GM23338 (cell line): ENCODE data around the gene PLA2R1. TPM values are rescaled to one million over a fixed set of nuclear protein-coding genes. Genes with fewer than 3 reads are reported as not detected.

Experiments
- ATAC-seq: fragments of 200-7000 bp; cut with Tn5 transposase; 3 replicates; pipeline ENCODE4 v1.9.1; 2020
- DNase-seq: peaks from one replicate; pipeline ENCODE4 v3.0.0-alpha.2; 2015; ENCODE audit warnings: low spot score
- H2AFZ ChIP-seq: fragments of 200-600 bp; sonication (generic); 2 replicates; pipeline ENCODE4 v1.8.0; 2016; ENCODE audit warnings: antibody characterized with exemption, mild to moderate bottlenecking, moderate library complexity
- H3F3A ChIP-seq: fragments of 200-600 bp; sonication (generic); replicated peaks from 2 replicates; pipeline ENCODE4 v1.8.0; 2017; ENCODE audit warnings: antibody characterized with exemption, mixed run types, low read depth
- H3K27ac ChIP-seq: fragments of 200-600 bp; sonication (generic); 2 replicates; pipeline ENCODE4 v1.6.1; 2016; ENCODE audit warnings: low read depth
- H3K27me3 ChIP-seq: fragments of 200-600 bp; sonication (generic); 2 replicates; pipeline ENCODE4 v1.8.0; 2016; ENCODE audit warnings: mild to moderate bottlenecking, mixed run types, moderate library complexity; ENCODE audit not compliant: insufficient read depth
- H3K36me3 ChIP-seq: fragments of 200-600 bp; sonication (generic); 2 replicates; pipeline ENCODE4 v1.8.0; 2016; ENCODE audit warnings: mild to moderate bottlenecking; ENCODE audit not compliant: insufficient read depth
- H3K4me1 ChIP-seq: fragments of 200-600 bp; sonication (generic); 2 replicates; pipeline ENCODE4 v1.8.0; 2016; ENCODE audit warnings: mild to moderate bottlenecking, moderate library complexity; ENCODE audit not compliant: insufficient read depth
- H3K4me2 ChIP-seq: fragments of 200-600 bp; sonication (generic); 2 replicates; pipeline ENCODE4 v1.7.1; 2017; ENCODE audit warnings: mixed run types
- H3K4me3 ChIP-seq: fragments of 200-600 bp; sonication (generic); 2 replicates; pipeline ENCODE4 v1.6.1; 2016; ENCODE audit warnings: mixed run types
- H3K79me2 ChIP-seq: fragments of 200-600 bp; sonication (generic); replicated peaks from 2 replicates; pipeline ENCODE4 v1.8.0; 2017; ENCODE audit warnings: mild to moderate bottlenecking; ENCODE audit not compliant: insufficient read depth
- H3K9me2 ChIP-seq: fragments of 200-600 bp; sonication (generic); 2 replicates; pipeline ENCODE4 v1.8.0; 2017; ENCODE audit not compliant: insufficient read depth
- H4K20me1 ChIP-seq: fragments of 200-600 bp; sonication (generic); replicated peaks from 2 replicates; pipeline ENCODE4 v1.8.0; 2017; ENCODE audit warnings: mild to moderate bottlenecking; ENCODE audit not compliant: insufficient read depth
- H3K27ac Mint-ChIP-seq: 2 replicates; pipeline ENCODE4 v1.8.0; 2020; ENCODE audit warnings: inconsistent platforms, mild to moderate bottlenecking, moderate library complexity, mixed read lengths
- H3K27me3 Mint-ChIP-seq: 3 replicates; pipeline ENCODE4 v1.8.0; 2022; ENCODE audit warnings: low read depth, mild to moderate bottlenecking, moderate library complexity, mixed read lengths, inconsistent platforms; ENCODE audit not compliant: insufficient read depth, poor library complexity
- H3K36me3 Mint-ChIP-seq: 3 replicates; pipeline ENCODE4 v1.8.0; 2021; ENCODE audit warnings: low read depth, mild to moderate bottlenecking, inconsistent platforms, moderate library complexity, mixed read lengths
- H3K4me1 Mint-ChIP-seq: 3 replicates; pipeline ENCODE4 v1.8.0; 2020; ENCODE audit warnings: mild to moderate bottlenecking, inconsistent platforms, mixed read lengths
- H3K4me3 Mint-ChIP-seq: 3 replicates; pipeline ENCODE4 v1.8.0; 2021; ENCODE audit warnings: moderate library complexity, mild to moderate bottlenecking, inconsistent platforms, mixed read lengths
- H3K9me3 Mint-ChIP-seq: 3 replicates; pipeline ENCODE4 v1.8.0; 2020; ENCODE audit warnings: moderate library complexity, mild to moderate bottlenecking, inconsistent platforms, mixed read lengths
- CREB1 ChIP-seq: fragments of 250-450 bp; sonication (Bioruptor Pico); IDR thresholded peaks from 2 replicates; pipeline ENCODE4 v1.5.0; 2020; ENCODE audit warnings: low read depth, mild to moderate bottlenecking, moderate library complexity
- EZH2phosphoT487 ChIP-seq: fragments of 200-600 bp; sonication (generic); IDR thresholded peaks from one replicate; pipeline ENCODE4 v1.8.1; 2018; ENCODE audit warnings: antibody characterized with exemption; ENCODE audit not compliant: unreplicated experiment
- NANOG ChIP-seq: IDR thresholded peaks from 2 replicates; pipeline ENCODE4 v1.6.1; 2016; ENCODE audit warnings: antibody characterized with exemption, borderline replicate concordance
- ZNF331 ChIP-seq: fragments of 250-450 bp; sonication (Bioruptor Pico); IDR thresholded peaks from 2 replicates; pipeline ENCODE4 v1.5.0; 2020; ENCODE audit warnings: low read depth, mild to moderate bottlenecking, moderate library complexity
- polyA plus RNA-seq: library from polyadenylated mRNA; unstranded; fragments of >200 nt; fragmentation: Nextera tagmentation; extraction: Ambion mirVana; gene quantifications from 2 replicates; pipeline ENCODE4 v1.2.1, GENCODE V29; 2016
- total RNA-seq: library from RNA; depleted of rRNA; stranded (reverse); fragments of >200 nt; shearing (Covaris generic); gene quantifications from 2 replicates; pipeline ENCODE4 v1.2.3, GENCODE V29; 2014
- TF ChIP-seq, protein P1 (sequence below), 2 experiments: fragments of 200-600 bp in 1 of 2; sonication (generic) in 1 of 2; conservative IDR thresholded peaks; 2 replicates each; pipeline versions ENCODE4 v1.5.1 to v1.6.1; 2016 to 2017; ENCODE audit warnings: antibody characterized with exemption in 2 of 2, low read depth in 2 of 2, mild to moderate bottlenecking in 2 of 2, moderate library complexity in 1 of 2
- TF ChIP-seq, protein P2 (sequence below): IDR thresholded peaks from one replicate; pipeline ENCODE4 v1.6.1; 2018; ENCODE audit warnings: antibody characterized with exemption; ENCODE audit not compliant: unreplicated experiment
- TF ChIP-seq, protein P3 (sequence below): IDR thresholded peaks from 2 replicates; pipeline ENCODE4 v1.6.1; 2016; ENCODE audit warnings: antibody characterized with exemption
- TF ChIP-seq, protein P4 (sequence below): fragments of 250-450 bp; sonication (Bioruptor Pico); IDR thresholded peaks from 2 replicates; pipeline ENCODE4 v1.5.0; 2020; ENCODE audit warnings: mild to moderate bottlenecking, moderate library complexity

Gene PLA2R1
- total and polyA plus RNA-seq, 2 experiments from 2014 or later = 0.57 to 1.2 TPM

DNA sequence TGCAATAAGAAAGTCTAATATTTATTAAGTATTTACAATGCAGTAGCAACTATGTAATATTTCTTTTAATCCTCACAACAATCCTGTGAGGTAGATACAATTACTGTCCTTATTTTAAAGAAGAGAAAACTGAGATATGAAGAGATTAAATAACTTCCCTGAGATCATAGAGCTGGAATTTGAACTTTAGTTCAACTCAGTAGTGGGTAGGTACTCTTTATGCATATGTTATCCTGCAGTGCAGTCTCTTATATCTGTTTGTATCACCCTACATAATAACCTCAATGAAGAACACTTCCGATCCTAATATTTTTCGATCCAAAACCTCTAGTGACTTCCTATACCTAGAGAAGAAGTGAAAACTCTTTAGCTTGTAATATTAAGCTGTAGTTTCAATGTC, 64.2 kb downstream of the PLA2R1 start (continued):
- TF ChIP-seq, protein P1, sequence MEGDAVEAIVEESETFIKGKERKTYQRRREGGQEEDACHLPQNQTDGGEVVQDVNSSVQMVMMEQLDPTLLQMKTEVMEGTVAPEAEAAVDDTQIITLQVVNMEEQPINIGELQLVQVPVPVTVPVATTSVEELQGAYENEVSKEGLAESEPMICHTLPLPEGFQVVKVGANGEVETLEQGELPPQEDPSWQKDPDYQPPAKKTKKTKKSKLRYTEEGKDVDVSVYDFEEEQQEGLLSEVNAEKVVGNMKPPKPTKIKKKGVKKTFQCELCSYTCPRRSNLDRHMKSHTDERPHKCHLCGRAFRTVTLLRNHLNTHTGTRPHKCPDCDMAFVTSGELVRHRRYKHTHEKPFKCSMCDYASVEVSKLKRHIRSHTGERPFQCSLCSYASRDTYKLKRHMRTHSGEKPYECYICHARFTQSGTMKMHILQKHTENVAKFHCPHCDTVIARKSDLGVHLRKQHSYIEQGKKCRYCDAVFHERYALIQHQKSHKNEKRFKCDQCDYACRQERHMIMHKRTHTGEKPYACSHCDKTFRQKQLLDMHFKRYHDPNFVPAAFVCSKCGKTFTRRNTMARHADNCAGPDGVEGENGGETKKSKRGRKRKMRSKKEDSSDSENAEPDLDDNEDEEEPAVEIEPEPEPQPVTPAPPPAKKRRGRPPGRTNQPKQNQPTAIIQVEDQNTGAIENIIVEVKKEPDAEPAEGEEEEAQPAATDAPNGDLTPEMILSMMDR (conservative IDR thresholded peaks at IDR 0.05; ENCODE audit: low read depth in 2 of 2) = no peak
- TF ChIP-seq, protein P2, sequence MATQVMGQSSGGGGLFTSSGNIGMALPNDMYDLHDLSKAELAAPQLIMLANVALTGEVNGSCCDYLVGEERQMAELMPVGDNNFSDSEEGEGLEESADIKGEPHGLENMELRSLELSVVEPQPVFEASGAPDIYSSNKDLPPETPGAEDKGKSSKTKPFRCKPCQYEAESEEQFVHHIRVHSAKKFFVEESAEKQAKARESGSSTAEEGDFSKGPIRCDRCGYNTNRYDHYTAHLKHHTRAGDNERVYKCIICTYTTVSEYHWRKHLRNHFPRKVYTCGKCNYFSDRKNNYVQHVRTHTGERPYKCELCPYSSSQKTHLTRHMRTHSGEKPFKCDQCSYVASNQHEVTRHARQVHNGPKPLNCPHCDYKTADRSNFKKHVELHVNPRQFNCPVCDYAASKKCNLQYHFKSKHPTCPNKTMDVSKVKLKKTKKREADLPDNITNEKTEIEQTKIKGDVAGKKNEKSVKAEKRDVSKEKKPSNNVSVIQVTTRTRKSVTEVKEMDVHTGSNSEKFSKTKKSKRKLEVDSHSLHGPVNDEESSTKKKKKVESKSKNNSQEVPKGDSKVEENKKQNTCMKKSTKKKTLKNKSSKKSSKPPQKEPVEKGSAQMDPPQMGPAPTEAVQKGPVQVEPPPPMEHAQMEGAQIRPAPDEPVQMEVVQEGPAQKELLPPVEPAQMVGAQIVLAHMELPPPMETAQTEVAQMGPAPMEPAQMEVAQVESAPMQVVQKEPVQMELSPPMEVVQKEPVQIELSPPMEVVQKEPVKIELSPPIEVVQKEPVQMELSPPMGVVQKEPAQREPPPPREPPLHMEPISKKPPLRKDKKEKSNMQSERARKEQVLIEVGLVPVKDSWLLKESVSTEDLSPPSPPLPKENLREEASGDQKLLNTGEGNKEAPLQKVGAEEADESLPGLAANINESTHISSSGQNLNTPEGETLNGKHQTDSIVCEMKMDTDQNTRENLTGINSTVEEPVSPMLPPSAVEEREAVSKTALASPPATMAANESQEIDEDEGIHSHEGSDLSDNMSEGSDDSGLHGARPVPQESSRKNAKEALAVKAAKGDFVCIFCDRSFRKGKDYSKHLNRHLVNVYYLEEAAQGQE = no peak
- TF ChIP-seq EZH2phosphoT487 = no peak
- TF ChIP-seq, protein P3, sequence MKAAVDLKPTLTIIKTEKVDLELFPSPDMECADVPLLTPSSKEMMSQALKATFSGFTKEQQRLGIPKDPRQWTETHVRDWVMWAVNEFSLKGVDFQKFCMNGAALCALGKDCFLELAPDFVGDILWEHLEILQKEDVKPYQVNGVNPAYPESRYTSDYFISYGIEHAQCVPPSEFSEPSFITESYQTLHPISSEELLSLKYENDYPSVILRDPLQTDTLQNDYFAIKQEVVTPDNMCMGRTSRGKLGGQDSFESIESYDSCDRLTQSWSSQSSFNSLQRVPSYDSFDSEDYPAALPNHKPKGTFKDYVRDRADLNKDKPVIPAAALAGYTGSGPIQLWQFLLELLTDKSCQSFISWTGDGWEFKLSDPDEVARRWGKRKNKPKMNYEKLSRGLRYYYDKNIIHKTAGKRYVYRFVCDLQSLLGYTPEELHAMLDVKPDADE = no peak
- no peak for TF ChIP-seq ZNF331 (CRISPR knock-in tag)

DNA sequence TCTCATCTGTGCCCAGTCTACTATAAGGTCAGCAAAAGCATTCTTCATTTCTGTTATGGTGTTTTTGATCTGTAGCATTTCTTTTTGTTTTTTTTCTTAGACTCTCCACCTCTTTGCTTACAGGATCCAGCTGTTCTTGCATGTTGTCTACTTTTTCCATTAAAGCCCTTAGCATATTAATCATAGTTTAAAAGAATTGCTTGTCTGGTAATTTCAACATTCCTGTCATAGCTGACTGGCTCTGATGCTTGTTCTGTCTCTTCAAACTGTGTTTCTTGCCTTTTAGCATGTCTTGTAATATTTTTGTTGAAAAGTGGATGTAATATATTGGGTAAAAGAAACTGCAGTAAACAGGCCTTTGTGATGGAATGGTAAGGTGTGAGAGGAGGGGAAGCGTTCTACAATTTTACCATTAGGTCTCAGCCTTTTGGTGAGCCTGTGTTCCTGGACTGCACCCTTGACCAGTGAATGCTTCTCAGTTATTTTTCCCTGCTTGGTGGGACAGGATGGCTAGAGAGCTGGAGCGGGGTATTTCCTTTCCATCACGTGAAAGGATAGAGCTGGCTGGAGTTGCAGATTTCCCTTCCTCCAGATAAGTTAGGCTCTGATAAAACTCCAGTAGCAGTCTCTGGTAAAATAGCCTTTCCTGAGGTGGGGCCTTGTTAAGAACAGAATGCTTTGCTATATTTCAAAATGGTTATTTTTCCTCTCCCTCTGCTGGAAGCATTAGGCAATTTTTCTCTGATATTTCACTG, 65.4 kb downstream of the PLA2R1 start:
- ATAC-seq (no peak), DNase-seq (no peak)
- peaks cover 6% of the 10 kb centered on the region; the same call in 1 of the 2 replicates for H3K36me3 ChIP-seq
- H4K20me1 ChIP-seq = no peaks in the 10 kb centered on the region
- peaks cover 8% of the 10 kb centered on the region; the same call in 2 of the 3 replicates for H3K9me3 Mint-ChIP-seq
- H3K79me2 ChIP-seq = no peaks in the 10 kb centered on the region
- no peaks in the 10 kb centered on the region for H3K9me2 ChIP-seq
- no peaks in the 10 kb centered on the region for H3K27me3 Mint-ChIP-seq
- no peak overlapping the region for H3K4me2 ChIP-seq
- no peak overlapping the region for H3K4me3 ChIP-seq
- H3K4me1 Mint-ChIP-seq = peaks cover 8% of the 10 kb centered on the region; the same call in 2 of the 3 replicates
- H3K27me3 ChIP-seq = no peaks in the 10 kb centered on the region
- H3K36me3 Mint-ChIP-seq = peaks cover 10% of the 10 kb centered on the region; the same call in 2 of the 3 replicates
- H3K27ac Mint-ChIP-seq = no peak overlapping the region
- peaks cover 6% of the 10 kb centered on the region; the same call in 1 of the 2 replicates for H3K4me1 ChIP-seq
- H3K27ac ChIP-seq = no peak overlapping the region
- H2AFZ ChIP-seq = no peak overlapping the region
- no peak overlapping the region for H3K4me3 Mint-ChIP-seq
- H3F3A ChIP-seq = no peaks in the 10 kb centered on the region
- TF ChIP-seq CREB1 = no peak
- no peak for TF ChIP-seq ZNF331 (CRISPR knock-in tag)
- TF ChIP-seq NANOG = no peak
- TF ChIP-seq, protein P4, sequence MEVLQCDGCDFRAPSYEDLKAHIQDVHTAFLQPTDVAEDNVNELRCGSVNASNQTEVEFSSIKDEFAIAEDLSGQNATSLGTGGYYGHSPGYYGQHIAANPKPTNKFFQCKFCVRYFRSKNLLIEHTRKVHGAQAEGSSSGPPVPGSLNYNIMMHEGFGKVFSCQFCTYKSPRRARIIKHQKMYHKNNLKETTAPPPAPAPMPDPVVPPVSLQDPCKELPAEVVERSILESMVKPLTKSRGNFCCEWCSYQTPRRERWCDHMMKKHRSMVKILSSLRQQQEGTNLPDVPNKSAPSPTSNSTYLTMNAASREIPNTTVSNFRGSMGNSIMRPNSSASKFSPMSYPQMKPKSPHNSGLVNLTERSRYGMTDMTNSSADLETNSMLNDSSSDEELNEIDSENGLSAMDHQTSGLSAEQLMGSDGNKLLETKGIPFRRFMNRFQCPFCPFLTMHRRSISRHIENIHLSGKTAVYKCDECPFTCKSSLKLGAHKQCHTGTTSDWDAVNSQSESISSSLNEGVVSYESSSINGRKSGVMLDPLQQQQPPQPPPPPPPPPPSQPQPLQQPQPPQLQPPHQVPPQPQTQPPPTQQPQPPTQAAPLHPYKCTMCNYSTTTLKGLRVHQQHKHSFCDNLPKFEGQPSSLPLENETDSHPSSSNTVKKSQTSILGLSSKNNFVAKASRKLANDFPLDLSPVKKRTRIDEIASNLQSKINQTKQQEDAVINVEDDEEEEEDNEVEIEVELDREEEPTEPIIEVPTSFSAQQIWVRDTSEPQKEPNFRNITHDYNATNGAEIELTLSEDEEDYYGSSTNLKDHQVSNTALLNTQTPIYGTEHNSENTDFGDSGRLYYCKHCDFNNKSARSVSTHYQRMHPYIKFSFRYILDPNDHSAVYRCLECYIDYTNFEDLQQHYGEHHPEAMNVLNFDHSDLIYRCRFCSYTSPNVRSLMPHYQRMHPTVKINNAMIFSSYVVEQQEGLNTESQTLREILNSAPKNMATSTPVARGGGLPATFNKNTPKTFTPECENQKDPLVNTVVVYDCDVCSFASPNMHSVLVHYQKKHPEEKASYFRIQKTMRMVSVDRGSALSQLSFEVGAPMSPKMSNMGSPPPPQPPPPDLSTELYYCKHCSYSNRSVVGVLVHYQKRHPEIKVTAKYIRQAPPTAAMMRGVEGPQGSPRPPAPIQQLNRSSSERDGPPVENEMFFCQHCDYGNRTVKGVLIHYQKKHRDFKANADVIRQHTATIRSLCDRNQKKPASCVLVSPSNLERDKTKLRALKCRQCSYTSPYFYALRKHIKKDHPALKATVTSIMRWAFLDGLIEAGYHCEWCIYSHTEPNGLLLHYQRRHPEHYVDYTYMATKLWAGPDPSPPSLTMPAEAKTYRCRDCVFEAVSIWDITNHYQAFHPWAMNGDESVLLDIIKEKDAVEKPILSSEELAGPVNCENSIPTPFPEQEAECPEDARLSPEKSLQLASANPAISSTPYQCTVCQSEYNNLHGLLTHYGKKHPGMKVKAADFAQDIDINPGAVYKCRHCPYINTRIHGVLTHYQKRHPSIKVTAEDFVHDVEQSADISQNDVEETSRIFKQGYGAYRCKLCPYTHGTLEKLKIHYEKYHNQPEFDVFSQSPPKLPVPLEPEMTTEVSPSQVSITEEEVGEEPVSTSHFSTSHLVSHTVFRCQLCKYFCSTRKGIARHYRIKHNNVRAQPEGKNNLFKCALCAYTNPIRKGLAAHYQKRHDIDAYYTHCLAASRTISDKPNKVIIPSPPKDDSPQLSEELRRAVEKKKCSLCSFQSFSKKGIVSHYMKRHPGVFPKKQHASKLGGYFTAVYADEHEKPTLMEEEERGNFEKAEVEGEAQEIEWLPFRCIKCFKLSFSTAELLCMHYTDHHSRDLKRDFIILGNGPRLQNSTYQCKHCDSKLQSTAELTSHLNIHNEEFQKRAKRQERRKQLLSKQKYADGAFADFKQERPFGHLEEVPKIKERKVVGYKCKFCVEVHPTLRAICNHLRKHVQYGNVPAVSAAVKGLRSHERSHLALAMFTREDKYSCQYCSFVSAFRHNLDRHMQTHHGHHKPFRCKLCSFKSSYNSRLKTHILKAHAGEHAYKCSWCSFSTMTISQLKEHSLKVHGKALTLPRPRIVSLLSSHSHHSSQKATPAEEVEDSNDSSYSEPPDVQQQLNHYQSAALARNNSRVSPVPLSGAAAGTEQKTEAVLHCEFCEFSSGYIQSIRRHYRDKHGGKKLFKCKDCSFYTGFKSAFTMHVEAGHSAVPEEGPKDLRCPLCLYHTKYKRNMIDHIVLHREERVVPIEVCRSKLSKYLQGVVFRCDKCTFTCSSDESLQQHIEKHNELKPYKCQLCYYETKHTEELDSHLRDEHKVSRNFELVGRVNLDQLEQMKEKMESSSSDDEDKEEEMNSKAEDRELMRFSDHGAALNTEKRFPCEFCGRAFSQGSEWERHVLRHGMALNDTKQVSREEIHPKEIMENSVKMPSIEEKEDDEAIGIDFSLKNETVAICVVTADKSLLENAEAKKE (CRISPR knock-in tag) = no peak
